ENCODE results near the gene NPAS3.

- TF ChIP-seq POLR2A (IDR thresholded peaks at IDR 0.05; ENCODE audit: low read length) (no peak), GATA1 (IDR thresholded peaks at IDR 0.05; ENCODE audit: low read depth, low read length) (no peak)
These were observed 3.0 kb downstream of the NPAS3 start for GRCh38 chr14:32941668-32942065.

All from erythroblast (primary cell).